IPS-20b (cell line): Measurements from ENCODE around the gene C1orf198.

Source experiments
- H3K27ac ChIP-seq: one replicate; pipeline ENCODE4 v1.5.1; 2013; ENCODE audit warnings: low read length
- H3K27me3 ChIP-seq: 2 replicates; pipeline ENCODE4 v1.6.1; 2013; ENCODE audit warnings: mild to moderate bottlenecking, low read length, inconsistent platforms; ENCODE audit not compliant: insufficient read depth
- H3K36me3 ChIP-seq: 2 replicates; pipeline ENCODE4 v1.6.1; 2013; ENCODE audit warnings: low read depth, mild to moderate bottlenecking, inconsistent platforms, low read length, moderate library complexity; ENCODE audit not compliant: insufficient read depth
- H3K4me1 ChIP-seq: 2 replicates; pipeline ENCODE4 v1.6.1; 2013; ENCODE audit warnings: mild to moderate bottlenecking, control low read depth, inconsistent platforms, low read length, moderate library complexity; ENCODE audit not compliant: insufficient read depth
- H3K4me3 ChIP-seq: 2 replicates; pipeline ENCODE4 v1.5.1; 2013; ENCODE audit warnings: mild to moderate bottlenecking, low read length, inconsistent platforms
- H3K9ac ChIP-seq: 2 replicates; pipeline ENCODE4 v1.6.1; 2013; ENCODE audit warnings: low read depth, mild to moderate bottlenecking, inconsistent platforms, low read length, moderate library complexity
- H3K9me3 ChIP-seq: 2 replicates; pipeline ENCODE4 v1.6.1; 2013; ENCODE audit warnings: mild to moderate bottlenecking, low read depth, low read length, inconsistent platforms; ENCODE audit not compliant: insufficient read depth

Gene C1orf198

DNA sequence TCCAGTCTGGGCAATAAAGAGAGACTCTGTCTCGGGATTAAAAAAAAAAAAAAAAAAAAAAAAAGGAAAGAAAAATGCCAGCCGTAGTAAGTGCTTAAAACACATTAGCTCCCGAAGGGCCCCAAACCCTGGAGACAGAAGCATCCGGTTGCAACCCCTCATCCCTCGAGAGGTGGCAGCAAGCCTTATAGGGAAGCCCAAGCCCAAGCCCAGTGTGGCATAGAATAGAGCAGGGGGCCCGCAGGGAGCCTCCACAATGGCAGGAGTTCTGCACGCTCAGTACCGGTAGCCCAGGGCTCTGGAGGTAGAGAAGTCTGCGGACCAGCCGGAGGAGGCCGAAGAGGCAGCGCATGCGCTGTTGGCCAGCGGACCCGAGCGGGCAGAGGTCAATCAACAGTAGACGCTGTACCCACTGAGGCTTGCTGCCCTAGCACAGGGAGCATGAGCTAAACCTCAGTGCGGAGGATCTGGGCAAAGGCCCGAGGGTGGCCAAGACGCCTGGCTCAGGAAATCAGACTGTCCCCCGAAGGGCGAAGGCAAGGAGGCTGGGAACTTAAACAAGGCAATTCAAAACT is 34.1 kb upstream of the C1orf198 start:
- Histone ChIP-seq H3K9me3 (no peaks in the 10 kb centered on the region), H3K36me3 (peaks cover 1% of the 10 kb centered on the region; the same call in 1 of the 2 replicates), H3K4me3 (no peak overlapping the region), H3K4me1 (no peaks in the 10 kb centered on the region), H3K9ac (no peak overlapping the region), H3K27me3 (no peaks in the 10 kb centered on the region), H3K27ac (no peak overlapping the region)

DNA sequence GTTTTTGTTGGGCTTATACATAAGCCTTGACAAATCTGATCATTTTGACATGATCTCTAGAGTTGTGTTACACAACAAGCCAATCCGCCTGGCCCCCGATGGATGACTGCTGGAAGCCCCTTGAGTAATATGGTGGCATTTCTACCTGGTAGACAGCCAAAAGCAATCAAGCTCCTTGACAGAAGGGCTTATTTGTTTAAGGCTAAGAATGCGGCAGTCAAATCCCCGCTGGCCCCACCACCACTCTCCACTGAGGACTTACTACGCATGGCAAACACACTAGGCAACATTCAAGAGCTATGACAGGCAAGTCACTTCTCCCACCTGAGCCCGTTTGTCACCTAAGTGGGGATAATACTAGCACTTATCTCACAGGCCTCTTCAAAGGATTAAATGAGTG is 33.4 kb upstream of the C1orf198 start:
- Histone ChIP-seq H3K4me3 (no peak overlapping the region), H3K36me3 (no peaks in the 10 kb centered on the region; the same call in 1 of the 2 replicates), H3K27me3 (no peaks in the 10 kb centered on the region), H3K27ac (no peak overlapping the region), H3K9me3 (no peaks in the 10 kb centered on the region), H3K9ac (no peak overlapping the region), H3K4me1 (no peaks in the 10 kb centered on the region)

DNA sequence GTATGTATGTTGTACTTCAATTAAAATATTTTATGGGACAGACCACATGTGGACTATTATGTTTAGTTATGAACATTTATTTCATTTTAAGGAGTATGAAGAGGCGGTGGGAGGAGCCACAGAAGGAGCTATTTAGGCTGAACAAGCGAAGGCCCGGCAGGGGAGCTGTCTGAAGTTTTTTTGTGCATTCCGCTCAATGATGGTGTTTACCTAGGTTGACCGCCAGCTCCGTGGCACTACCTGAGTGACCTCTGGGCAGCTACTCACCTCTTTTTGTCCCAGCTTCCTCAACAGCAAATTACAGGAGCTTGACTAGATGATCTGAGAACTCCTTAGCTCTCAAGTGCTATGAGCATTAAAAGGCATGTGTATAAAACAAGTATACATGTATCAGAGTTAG is 32.7 kb upstream of the C1orf198 start:
- Histone ChIP-seq H3K27ac (no peak overlapping the region), H3K4me1 (no peaks in the 10 kb centered on the region), H3K9ac (no peak overlapping the region), H3K36me3 (no peaks in the 10 kb centered on the region), H3K27me3 (no peaks in the 10 kb centered on the region), H3K9me3 (no peaks in the 10 kb centered on the region), H3K4me3 (no peak overlapping the region)

DNA sequence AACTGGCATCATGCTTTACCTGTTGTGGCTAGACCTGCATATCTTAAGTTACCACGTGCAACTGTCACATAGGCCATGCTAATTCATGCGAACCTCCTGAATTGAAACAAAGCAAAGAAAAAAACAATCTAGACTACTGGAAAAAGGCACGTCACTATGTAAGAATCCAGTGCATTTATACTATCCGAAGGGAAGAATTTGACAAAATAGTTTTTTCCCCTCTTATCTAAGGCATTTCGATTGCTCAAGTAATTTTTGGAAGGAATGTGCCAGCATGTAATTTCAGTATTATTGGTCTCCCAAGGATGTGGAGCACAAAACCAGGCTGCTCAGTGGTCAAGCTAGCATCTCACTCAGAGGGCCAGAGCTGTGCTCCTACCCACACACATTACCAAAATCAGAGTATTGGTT is 31.5 kb upstream of the C1orf198 start:
- Histone ChIP-seq H3K9me3 (no peaks in the 10 kb centered on the region), H3K9ac (no peak overlapping the region), H3K4me1 (no peaks in the 10 kb centered on the region), H3K4me3 (no peak overlapping the region), H3K27ac (no peak overlapping the region), H3K36me3 (no peaks in the 10 kb centered on the region), H3K27me3 (no peaks in the 10 kb centered on the region; the same call in 1 of the 2 replicates)

DNA sequence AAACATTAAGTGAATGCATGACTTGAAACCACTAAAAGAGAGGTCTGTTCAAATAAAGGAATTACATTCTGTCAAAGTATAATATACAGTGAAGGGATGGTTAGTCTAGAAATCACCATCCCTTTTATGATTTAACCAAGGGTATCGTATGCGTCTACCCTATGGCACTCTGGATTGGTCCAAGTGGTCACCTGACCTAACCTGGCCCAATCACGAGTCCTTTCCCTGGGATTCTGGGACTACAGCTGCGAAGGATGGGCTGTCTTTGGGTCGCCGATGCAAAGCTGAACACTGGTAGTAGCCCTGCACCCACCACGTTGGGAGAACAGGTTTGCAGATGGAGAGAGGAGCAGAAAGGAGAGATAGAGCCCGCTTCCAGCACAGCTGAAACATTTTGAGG is 30.4 kb upstream of the C1orf198 start:
- Histone ChIP-seq H3K27ac (no peak overlapping the region), H3K36me3 (no peaks in the 10 kb centered on the region), H3K9ac (no peak overlapping the region), H3K9me3 (no peaks in the 10 kb centered on the region), H3K4me3 (no peak overlapping the region), H3K27me3 (no peaks in the 10 kb centered on the region; the same call in 1 of the 2 replicates), H3K4me1 (no peaks in the 10 kb centered on the region)

DNA sequence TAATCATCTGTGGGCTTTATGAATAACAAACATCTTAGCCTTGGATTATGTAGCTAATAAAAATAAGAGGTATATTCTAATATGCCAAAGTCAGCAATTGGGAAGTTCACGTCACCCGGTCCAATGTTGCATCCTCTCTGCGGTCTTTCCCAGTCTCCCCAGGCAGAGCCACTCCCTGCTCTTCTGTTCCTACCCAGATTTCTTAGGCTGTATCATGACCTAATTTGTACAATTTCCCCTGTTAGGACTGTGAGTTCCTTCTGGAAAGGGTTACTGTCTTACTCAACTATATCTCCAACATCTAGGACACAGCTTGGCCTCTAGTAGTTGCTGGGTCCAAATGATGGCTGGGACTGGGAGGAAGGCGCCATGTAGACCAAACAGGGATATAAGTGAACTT is 29.8 kb upstream of the C1orf198 start:
- Histone ChIP-seq H3K4me3 (no peak overlapping the region), H3K27ac (no peak overlapping the region), H3K4me1 (no peaks in the 10 kb centered on the region), H3K9ac (no peak overlapping the region), H3K36me3 (no peaks in the 10 kb centered on the region), H3K9me3 (no peaks in the 10 kb centered on the region), H3K27me3 (no peaks in the 10 kb centered on the region; the same call in 1 of the 2 replicates)

DNA sequence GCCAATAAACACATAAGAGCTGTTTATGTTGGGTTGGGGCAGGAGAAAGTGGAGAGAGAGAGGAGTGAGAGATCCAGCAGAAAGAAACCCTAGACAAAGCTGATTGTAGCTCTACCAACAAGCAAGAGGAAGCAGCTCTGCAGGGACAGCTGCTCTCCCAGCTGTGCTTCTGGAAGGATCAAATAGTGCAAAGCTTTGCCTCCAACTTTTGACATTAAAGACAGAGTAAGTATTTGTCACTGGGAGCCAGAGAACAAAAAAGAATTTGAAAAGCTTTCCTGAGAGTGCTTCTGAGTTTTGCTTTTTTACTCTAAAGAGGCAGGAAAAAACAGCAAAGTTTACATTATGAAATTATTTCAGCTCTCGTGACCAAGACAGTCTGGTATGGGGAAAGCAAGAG is 28.5 kb upstream of the C1orf198 start:
- H3K27ac ChIP-seq: no peak overlapping the region
- no peaks in the 10 kb centered on the region for H3K4me1 ChIP-seq
- H3K9ac ChIP-seq: no peak overlapping the region
- no peaks in the 10 kb centered on the region for H3K9me3 ChIP-seq
- no peaks in the 10 kb centered on the region for H3K36me3 ChIP-seq
- no peaks in the 10 kb centered on the region; the same call in 1 of the 2 replicates for H3K27me3 ChIP-seq
- H3K4me3 ChIP-seq: no peak overlapping the region

DNA sequence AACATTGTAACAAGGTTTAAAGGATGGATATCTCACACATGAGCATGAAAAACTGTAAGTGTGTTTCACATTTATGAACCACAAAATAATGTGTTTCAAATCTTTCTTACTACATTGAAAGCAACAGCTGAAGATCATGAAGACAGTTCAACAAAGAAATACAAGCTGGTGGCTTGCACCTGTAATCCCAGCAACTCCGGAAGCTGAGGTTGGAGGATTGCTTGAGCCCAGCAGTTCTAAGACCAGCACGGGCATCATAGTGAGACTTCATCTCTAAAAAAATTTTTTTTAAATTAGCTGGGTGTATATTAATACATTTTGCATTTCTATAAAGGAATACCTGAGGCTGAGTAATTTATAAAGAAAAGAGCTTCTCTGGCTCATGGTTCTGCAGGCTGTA is 27.1 kb upstream of the C1orf198 start:
- no peak overlapping the region for H3K27ac ChIP-seq
- H3K27me3 ChIP-seq: no peaks in the 10 kb centered on the region; the same call in 1 of the 2 replicates

DNA sequence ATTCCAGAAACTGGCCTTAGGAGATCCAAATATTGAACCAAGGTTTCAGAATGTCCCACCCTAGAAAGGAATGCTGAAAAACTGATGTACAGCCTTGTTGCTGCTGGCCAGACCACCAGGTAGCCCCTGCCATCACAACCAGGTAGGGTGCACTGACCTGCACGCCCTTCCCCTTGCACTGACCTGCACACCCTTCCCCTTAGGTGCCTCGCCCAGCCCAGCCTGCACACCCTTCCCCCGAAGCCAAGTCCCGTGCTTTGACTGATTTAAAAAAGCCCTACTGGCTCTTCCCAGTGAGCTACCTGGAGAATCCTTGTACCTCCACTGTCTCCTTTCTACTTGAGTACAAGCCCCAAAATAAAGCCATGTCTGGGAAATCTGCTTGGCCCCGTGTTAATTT is 26.3 kb upstream of the C1orf198 start:
- H3K9ac ChIP-seq: no peak overlapping the region
- H3K36me3 ChIP-seq: no peaks in the 10 kb centered on the region
- no peaks in the 10 kb centered on the region; the same call in 1 of the 2 replicates for H3K27me3 ChIP-seq

More for the DNA sequence above, 27.1 kb upstream of the C1orf198 start:
- no peaks in the 10 kb centered on the region for H3K9me3 ChIP-seq
- no peaks in the 10 kb centered on the region for H3K4me1 ChIP-seq
- H3K9ac ChIP-seq: no peak overlapping the region
- no peak overlapping the region for H3K4me3 ChIP-seq
- H3K36me3 ChIP-seq: no peaks in the 10 kb centered on the region

DNA sequence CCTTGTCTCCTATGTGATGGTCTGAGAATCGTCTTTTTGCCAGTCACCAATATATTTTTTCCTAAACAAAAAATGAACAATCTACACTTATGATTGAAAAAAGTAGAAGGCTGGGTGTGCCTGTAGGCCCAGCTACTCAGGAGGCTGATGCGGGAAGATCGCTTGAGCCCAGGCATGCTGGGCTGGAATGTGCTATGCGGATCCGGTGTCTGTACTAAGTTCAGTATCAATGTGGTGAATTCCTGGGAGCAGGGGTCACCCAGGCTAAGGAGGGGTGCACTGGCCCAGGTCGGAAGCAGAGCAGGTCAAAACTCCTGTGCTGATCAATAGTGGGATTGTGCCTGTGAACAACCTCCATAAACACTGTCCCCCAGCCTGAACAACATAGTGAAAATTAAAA is 25.7 kb upstream of the C1orf198 start:
- Histone ChIP-seq H3K9me3 (no peaks in the 10 kb centered on the region), H3K9ac (no peak overlapping the region), H3K27ac (no peak overlapping the region), H3K4me3 (no peak overlapping the region), H3K27me3 (no peaks in the 10 kb centered on the region; the same call in 1 of the 2 replicates), H3K36me3 (no peaks in the 10 kb centered on the region), H3K4me1 (no peaks in the 10 kb centered on the region)

More for the DNA sequence above, 26.3 kb upstream of the C1orf198 start:
- Histone ChIP-seq H3K4me1 (no peaks in the 10 kb centered on the region), H3K4me3 (no peak overlapping the region), H3K27ac (no peak overlapping the region), H3K9me3 (no peaks in the 10 kb centered on the region)

DNA sequence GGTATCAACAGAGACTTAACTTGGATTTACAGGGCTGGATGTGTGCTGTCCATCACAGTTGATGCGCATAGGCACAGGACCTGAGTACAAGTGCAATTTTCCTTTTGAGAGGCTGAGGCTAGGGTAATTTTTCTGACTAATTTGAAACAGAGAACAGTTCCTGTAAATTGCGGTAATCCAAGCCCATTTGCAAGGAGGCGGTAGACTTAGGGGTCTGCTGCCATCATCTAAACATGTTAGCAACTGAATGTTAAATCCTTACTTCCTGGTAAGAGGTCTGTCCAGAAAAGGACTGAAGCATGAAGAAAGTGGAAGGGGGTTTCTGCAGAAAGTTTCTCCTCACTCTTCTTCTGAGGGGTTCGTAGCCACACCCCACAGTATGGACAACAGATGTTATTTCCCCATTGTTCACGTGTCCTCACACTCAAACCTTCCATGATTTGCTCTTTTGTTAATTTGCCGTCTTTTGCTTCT is 23.7 kb upstream of the C1orf198 start:
- Histone ChIP-seq H3K27me3 (no peaks in the 10 kb centered on the region; the same call in 1 of the 2 replicates), H3K9ac (no peak overlapping the region), H3K36me3 (no peaks in the 10 kb centered on the region), H3K9me3 (no peaks in the 10 kb centered on the region), H3K4me3 (no peak overlapping the region), H3K27ac (no peak overlapping the region), H3K4me1 (no peaks in the 10 kb centered on the region)

DNA sequence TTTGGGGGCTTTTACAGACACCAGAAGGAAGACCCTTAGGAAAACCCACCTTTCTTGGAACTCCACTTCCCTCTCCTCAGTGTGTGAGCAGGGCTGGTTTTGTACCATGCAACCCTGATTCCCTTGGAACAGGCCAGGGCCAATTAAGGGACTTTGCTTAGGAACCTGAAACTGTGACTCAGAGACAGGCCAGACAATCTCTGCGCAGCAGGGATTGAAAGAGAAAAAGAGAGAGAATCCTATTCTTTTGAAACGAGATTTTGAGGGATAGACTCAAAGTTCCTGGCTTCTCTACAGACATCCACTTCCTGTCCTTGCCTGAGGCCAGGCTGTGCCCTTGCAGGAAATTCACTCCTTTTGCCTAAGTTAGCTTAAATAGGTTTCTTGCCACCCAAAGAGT is 23.1 kb upstream of the C1orf198 start:
- no peaks in the 10 kb centered on the region for H3K9me3 ChIP-seq
- no peak overlapping the region for H3K27ac ChIP-seq
- H3K4me1 ChIP-seq: no peaks in the 10 kb centered on the region
- H3K27me3 ChIP-seq: no peaks in the 10 kb centered on the region; the same call in 1 of the 2 replicates
- H3K9ac ChIP-seq: no peak overlapping the region
- H3K4me3 ChIP-seq: no peak overlapping the region
- no peaks in the 10 kb centered on the region for H3K36me3 ChIP-seq
